Measurements from ENCODE around the gene NEU1. TPM values are rescaled to one million over a fixed set of nuclear protein-coding genes. Genes with fewer than 3 reads are reported as not detected.

NEU1 gene
- total RNA-seq, 1 experiment from 2014 or later = 44.8 TPM

DNA sequence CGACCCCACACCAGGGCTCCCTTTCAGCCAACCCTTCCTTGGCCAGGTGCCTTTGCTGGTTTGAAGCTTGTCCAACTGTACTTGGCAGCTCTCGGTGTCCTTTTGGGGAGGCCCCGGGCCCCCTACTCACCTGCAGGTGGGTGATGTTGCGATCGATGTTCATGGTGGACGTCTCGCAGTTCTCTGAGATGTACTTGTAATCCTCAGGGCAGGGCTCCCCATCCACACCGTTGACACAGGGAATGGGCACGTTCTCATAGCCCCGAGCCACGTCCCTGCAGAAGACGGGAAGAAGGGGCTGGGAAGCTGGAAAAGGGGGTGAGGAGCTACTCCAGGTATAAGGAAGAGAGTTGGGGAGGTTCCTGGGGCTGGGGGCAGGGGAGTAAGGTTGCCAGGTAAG is 21.1 kb upstream of the NEU1 start:
- Mint-ChIP-seq H3K4me3 (no peak overlapping the region), H3K27me3 (ENCODE audit: low read depth) (no peaks in the 10 kb centered on the region), H3K4me1 (peaks cover 6% of the 10 kb centered on the region), H3K27ac (no peak overlapping the region), H3K9me3 (no peaks in the 10 kb centered on the region), H3K36me3 (peaks cover 68% of the 10 kb centered on the region)
- ATAC-seq = no peak
- CTCF ChIA-PET = interaction anchor here (0.9 to 1.3 kb wide), 2 partner anchors 78 to 111 kb away, joined by 3 read pairs; no protein-coding TSS in a partner anchor
- DNase-seq (ENCODE audit: low spot score) = no peak
- POLR2A ChIA-PET = no interaction called here
- TF ChIP-seq, protein P1, sequence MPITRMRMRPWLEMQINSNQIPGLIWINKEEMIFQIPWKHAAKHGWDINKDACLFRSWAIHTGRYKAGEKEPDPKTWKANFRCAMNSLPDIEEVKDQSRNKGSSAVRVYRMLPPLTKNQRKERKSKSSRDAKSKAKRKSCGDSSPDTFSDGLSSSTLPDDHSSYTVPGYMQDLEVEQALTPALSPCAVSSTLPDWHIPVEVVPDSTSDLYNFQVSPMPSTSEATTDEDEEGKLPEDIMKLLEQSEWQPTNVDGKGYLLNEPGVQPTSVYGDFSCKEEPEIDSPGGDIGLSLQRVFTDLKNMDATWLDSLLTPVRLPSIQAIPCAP (CRISPR knock-in tag; IDR thresholded peaks at IDR 0.05) = no peak
- TF ChIP-seq, protein P2, sequence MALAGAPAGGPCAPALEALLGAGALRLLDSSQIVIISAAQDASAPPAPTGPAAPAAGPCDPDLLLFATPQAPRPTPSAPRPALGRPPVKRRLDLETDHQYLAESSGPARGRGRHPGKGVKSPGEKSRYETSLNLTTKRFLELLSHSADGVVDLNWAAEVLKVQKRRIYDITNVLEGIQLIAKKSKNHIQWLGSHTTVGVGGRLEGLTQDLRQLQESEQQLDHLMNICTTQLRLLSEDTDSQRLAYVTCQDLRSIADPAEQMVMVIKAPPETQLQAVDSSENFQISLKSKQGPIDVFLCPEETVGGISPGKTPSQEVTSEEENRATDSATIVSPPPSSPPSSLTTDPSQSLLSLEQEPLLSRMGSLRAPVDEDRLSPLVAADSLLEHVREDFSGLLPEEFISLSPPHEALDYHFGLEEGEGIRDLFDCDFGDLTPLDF (CRISPR knock-in tag; IDR thresholded peaks at IDR 0.05) = no peak
- no peak for TF ChIP-seq ZNF219 (CRISPR knock-in tag; IDR thresholded peaks at IDR 0.05; ENCODE audit: borderline replicate concordance)
- TF ChIP-seq NR3C1 (CRISPR knock-in tag; conservative IDR thresholded peaks at IDR 0.05; ENCODE audit: low read depth) = no peak
- no peak for TF ChIP-seq PRRX2 (CRISPR knock-in tag; IDR thresholded peaks at IDR 0.05)
- TF ChIP-seq, protein P3, sequence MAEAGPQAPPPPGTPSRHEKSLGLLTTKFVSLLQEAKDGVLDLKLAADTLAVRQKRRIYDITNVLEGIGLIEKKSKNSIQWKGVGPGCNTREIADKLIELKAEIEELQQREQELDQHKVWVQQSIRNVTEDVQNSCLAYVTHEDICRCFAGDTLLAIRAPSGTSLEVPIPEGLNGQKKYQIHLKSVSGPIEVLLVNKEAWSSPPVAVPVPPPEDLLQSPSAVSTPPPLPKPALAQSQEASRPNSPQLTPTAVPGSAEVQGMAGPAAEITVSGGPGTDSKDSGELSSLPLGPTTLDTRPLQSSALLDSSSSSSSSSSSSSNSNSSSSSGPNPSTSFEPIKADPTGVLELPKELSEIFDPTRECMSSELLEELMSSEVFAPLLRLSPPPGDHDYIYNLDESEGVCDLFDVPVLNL (CRISPR knock-in tag; IDR thresholded peaks at IDR 0.05; ENCODE audit: borderline replicate concordance, low read depth) = no peak
- no peak for TF ChIP-seq HMGA2 (CRISPR knock-in tag; IDR thresholded peaks at IDR 0.05)
- no peak for TF ChIP-seq ZNF263 (CRISPR knock-in tag; IDR thresholded peaks at IDR 0.05; ENCODE audit: low read depth)
- TF ChIP-seq ZNF317 (CRISPR knock-in tag; IDR thresholded peaks at IDR 0.05; ENCODE audit: borderline replicate concordance, low read depth) = no peak
- TF ChIP-seq RELA (CRISPR knock-in tag; IDR thresholded peaks at IDR 0.05; ENCODE audit: borderline replicate concordance) = no peak
- TF ChIP-seq SMAD4 (CRISPR knock-in tag; IDR thresholded peaks at IDR 0.05) = no peak

DNA sequence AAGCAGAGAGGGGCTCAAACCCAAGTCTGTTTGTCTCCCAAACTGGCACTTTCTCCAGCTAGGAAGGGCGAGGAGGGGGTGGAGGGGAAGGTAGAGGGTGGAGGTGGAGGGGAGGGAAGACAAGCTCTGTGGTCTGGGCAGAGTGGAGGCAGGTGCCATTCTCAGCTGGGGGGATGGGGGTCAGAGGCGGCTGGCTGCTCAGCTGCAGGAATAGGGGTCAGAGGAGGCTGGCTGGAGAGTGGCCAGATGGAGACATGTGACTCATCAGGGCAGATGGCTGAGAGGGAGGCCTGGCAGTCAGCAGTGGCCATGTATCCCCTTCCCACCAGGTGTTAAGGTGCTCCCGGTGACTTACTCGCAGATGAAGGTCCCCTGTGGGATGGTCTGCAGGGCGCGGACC is 19.7 kb upstream of the NEU1 start:
- H3K4me3 Mint-ChIP-seq = no peak overlapping the region
- H3K27ac Mint-ChIP-seq = no peak overlapping the region
- no peaks in the 10 kb centered on the region for H3K9me3 Mint-ChIP-seq
- DNase-seq (ENCODE audit: low spot score) (no peak), ATAC-seq (no peak)
- POLR2A ChIA-PET = interaction anchor here (0.6 kb wide), 1 partner anchor 191 kb away, joined by 3 read pairs; no protein-coding TSS in a partner anchor
- H3K27me3 Mint-ChIP-seq (ENCODE audit: low read depth) = no peaks in the 10 kb centered on the region
- TF ChIP-seq, protein P4, sequence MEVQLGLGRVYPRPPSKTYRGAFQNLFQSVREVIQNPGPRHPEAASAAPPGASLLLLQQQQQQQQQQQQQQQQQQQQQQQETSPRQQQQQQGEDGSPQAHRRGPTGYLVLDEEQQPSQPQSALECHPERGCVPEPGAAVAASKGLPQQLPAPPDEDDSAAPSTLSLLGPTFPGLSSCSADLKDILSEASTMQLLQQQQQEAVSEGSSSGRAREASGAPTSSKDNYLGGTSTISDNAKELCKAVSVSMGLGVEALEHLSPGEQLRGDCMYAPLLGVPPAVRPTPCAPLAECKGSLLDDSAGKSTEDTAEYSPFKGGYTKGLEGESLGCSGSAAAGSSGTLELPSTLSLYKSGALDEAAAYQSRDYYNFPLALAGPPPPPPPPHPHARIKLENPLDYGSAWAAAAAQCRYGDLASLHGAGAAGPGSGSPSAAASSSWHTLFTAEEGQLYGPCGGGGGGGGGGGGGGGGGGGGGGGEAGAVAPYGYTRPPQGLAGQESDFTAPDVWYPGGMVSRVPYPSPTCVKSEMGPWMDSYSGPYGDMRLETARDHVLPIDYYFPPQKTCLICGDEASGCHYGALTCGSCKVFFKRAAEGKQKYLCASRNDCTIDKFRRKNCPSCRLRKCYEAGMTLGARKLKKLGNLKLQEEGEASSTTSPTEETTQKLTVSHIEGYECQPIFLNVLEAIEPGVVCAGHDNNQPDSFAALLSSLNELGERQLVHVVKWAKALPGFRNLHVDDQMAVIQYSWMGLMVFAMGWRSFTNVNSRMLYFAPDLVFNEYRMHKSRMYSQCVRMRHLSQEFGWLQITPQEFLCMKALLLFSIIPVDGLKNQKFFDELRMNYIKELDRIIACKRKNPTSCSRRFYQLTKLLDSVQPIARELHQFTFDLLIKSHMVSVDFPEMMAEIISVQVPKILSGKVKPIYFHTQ (CRISPR knock-in tag; IDR thresholded peaks at IDR 0.05) = no peak
- TF ChIP-seq, protein P5, sequence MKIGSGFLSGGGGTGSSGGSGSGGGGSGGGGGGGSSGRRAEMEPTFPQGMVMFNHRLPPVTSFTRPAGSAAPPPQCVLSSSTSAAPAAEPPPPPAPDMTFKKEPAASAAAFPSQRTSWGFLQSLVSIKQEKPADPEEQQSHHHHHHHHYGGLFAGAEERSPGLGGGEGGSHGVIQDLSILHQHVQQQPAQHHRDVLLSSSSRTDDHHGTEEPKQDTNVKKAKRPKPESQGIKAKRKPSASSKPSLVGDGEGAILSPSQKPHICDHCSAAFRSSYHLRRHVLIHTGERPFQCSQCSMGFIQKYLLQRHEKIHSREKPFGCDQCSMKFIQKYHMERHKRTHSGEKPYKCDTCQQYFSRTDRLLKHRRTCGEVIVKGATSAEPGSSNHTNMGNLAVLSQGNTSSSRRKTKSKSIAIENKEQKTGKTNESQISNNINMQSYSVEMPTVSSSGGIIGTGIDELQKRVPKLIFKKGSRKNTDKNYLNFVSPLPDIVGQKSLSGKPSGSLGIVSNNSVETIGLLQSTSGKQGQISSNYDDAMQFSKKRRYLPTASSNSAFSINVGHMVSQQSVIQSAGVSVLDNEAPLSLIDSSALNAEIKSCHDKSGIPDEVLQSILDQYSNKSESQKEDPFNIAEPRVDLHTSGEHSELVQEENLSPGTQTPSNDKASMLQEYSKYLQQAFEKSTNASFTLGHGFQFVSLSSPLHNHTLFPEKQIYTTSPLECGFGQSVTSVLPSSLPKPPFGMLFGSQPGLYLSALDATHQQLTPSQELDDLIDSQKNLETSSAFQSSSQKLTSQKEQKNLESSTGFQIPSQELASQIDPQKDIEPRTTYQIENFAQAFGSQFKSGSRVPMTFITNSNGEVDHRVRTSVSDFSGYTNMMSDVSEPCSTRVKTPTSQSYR (CRISPR knock-in tag; IDR thresholded peaks at IDR 0.05) = no peak
- no peak for TF ChIP-seq IRF2 (CRISPR knock-in tag; IDR thresholded peaks at IDR 0.05; ENCODE audit: borderline replicate concordance, low read depth)
- no peak for TF ChIP-seq ZNF671 (CRISPR knock-in tag; IDR thresholded peaks at IDR 0.05)
- no peak for TF ChIP-seq EMX1 (CRISPR knock-in tag; IDR thresholded peaks at IDR 0.05)
- no peak for TF ChIP-seq TP53 (CRISPR knock-in tag; IDR thresholded peaks at IDR 0.05)
- TF ChIP-seq, protein P6, sequence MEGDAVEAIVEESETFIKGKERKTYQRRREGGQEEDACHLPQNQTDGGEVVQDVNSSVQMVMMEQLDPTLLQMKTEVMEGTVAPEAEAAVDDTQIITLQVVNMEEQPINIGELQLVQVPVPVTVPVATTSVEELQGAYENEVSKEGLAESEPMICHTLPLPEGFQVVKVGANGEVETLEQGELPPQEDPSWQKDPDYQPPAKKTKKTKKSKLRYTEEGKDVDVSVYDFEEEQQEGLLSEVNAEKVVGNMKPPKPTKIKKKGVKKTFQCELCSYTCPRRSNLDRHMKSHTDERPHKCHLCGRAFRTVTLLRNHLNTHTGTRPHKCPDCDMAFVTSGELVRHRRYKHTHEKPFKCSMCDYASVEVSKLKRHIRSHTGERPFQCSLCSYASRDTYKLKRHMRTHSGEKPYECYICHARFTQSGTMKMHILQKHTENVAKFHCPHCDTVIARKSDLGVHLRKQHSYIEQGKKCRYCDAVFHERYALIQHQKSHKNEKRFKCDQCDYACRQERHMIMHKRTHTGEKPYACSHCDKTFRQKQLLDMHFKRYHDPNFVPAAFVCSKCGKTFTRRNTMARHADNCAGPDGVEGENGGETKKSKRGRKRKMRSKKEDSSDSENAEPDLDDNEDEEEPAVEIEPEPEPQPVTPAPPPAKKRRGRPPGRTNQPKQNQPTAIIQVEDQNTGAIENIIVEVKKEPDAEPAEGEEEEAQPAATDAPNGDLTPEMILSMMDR (IDR thresholded peaks at IDR 0.05) = no peak
- no peak for TF ChIP-seq ZNF416 (CRISPR knock-in tag; IDR thresholded peaks at IDR 0.05)
- TF ChIP-seq, protein P2 (CRISPR knock-in tag; IDR thresholded peaks at IDR 0.05) = no peak
- TF ChIP-seq ZNF121 (CRISPR knock-in tag; IDR thresholded peaks at IDR 0.05) = no peak
- no peak for TF ChIP-seq SMAD4 (CRISPR knock-in tag; IDR thresholded peaks at IDR 0.05)
- H3K36me3 Mint-ChIP-seq = peaks cover 61% of the 10 kb centered on the region
- CTCF ChIA-PET = interaction anchor here (1.1 to 1.3 kb wide), 2 partner anchors 12 to 110 kb away, joined by 3 to 4 read pairs; no protein-coding TSS in a partner anchor
- peaks cover 6% of the 10 kb centered on the region for H3K4me1 Mint-ChIP-seq
